ENCODE data around the gene RASGRF1. TPM values are rescaled to one million over a fixed set of nuclear protein-coding genes. Genes with fewer than 3 reads are reported as not detected.

Gene RASGRF1
- total RNA-seq, 1 donor from 2014 or later: 0.16 TPM

GRCh38 chr15:79046691-79047404 lies 43.7 kb downstream of the RASGRF1 start:
- peaks cover 7% of the 10 kb centered on the region for H3K27me3 Mint-ChIP-seq (ENCODE audit: low read depth)
- peaks cover 22% of the 10 kb centered on the region for H3K4me1 Mint-ChIP-seq
- peaks cover 5% of the 10 kb centered on the region for H3K36me3 Mint-ChIP-seq (ENCODE audit: low read depth)
- TF ChIP-seq CTCF (conservative IDR thresholded peaks at IDR 0.05): no peak
- DNase-seq (ENCODE audit: low read depth, low spot score): no peak
- H3K4me3 Mint-ChIP-seq: no peak overlapping the region
- H3K27ac Mint-ChIP-seq (ENCODE audit: unreplicated experiment): no peak overlapping the region
- peaks cover 7% of the 10 kb centered on the region for H3K9me3 Mint-ChIP-seq

- H3K36me3 Mint-ChIP-seq (ENCODE audit: low read depth): peaks cover 5% of the 10 kb centered on the region
- peaks cover 9% of the 10 kb centered on the region for H3K27me3 Mint-ChIP-seq (ENCODE audit: low read depth)
- no peak overlapping the region for H3K4me3 Mint-ChIP-seq
- H3K4me1 Mint-ChIP-seq: peaks cover 13% of the 10 kb centered on the region
- peaks cover 7% of the 10 kb centered on the region for H3K9me3 Mint-ChIP-seq
- H3K27ac Mint-ChIP-seq (ENCODE audit: unreplicated experiment): no peak overlapping the region
- DNase-seq (ENCODE audit: low read depth, low spot score): no peak
- TF ChIP-seq CTCF (conservative IDR thresholded peaks at IDR 0.05): no peak
Observed at GRCh38 chr15:79045041-79045440, 45.5 kb downstream of the RASGRF1 start.

GRCh38 chr15:79042213-79042928 lies 48.2 kb downstream of the RASGRF1 start:
- H3K27ac Mint-ChIP-seq (ENCODE audit: unreplicated experiment): no peak overlapping the region
- TF ChIP-seq CTCF (conservative IDR thresholded peaks at IDR 0.05): no peak
- H3K36me3 Mint-ChIP-seq (ENCODE audit: low read depth): peaks cover 5% of the 10 kb centered on the region
- DNase-seq (ENCODE audit: low read depth, low spot score): no peak
- peaks cover 9% of the 10 kb centered on the region for H3K27me3 Mint-ChIP-seq (ENCODE audit: low read depth)
- H3K9me3 Mint-ChIP-seq: peaks cover 7% of the 10 kb centered on the region
- H3K4me1 Mint-ChIP-seq: peaks cover 11% of the 10 kb centered on the region
- H3K4me3 Mint-ChIP-seq: no peak overlapping the region

- H3K27me3 Mint-ChIP-seq (ENCODE audit: low read depth): peaks cover 9% of the 10 kb centered on the region
- H3K9me3 Mint-ChIP-seq: peaks cover 7% of the 10 kb centered on the region
- no peak for DNase-seq (ENCODE audit: low read depth, low spot score)
- peaks cover 5% of the 10 kb centered on the region for H3K36me3 Mint-ChIP-seq (ENCODE audit: low read depth)
- no peak overlapping the region for H3K4me3 Mint-ChIP-seq
- no peak for TF ChIP-seq CTCF (conservative IDR thresholded peaks at IDR 0.05)
- H3K27ac Mint-ChIP-seq (ENCODE audit: unreplicated experiment): no peak overlapping the region
- H3K4me1 Mint-ChIP-seq: peaks cover 11% of the 10 kb centered on the region
Observed at GRCh38 chr15:79041601-79042168, 48.9 kb downstream of the RASGRF1 start.

GRCh38 chr15:79037848-79038247 lies 52.7 kb downstream of the RASGRF1 start:
- H3K9me3 Mint-ChIP-seq: no peaks in the 10 kb centered on the region
- no peak overlapping the region for H3K4me3 Mint-ChIP-seq
- peaks cover 5% of the 10 kb centered on the region for H3K27me3 Mint-ChIP-seq (ENCODE audit: low read depth)
- DNase-seq (ENCODE audit: low read depth, low spot score): no peak
- no peak for TF ChIP-seq CTCF (conservative IDR thresholded peaks at IDR 0.05)
- peaks cover 11% of the 10 kb centered on the region for H3K4me1 Mint-ChIP-seq
- H3K36me3 Mint-ChIP-seq (ENCODE audit: low read depth): no peaks in the 10 kb centered on the region
- H3K27ac Mint-ChIP-seq (ENCODE audit: unreplicated experiment): no peak overlapping the region

Data from neural crest cell (in vitro differentiated cells).